GM12872 (cell line): ENCODE measurements around the gene ANKS6.

Experiments used
- TF ChIP-seq, protein P1 (sequence below): IDR thresholded peaks from 3 replicates; pipeline ENCODE4 v1.5.1; 2011; ENCODE audit warnings: low read depth, mild to moderate bottlenecking, low read length, moderate library complexity; ENCODE audit not compliant: insufficient read depth

Gene ANKS6

DNA sequence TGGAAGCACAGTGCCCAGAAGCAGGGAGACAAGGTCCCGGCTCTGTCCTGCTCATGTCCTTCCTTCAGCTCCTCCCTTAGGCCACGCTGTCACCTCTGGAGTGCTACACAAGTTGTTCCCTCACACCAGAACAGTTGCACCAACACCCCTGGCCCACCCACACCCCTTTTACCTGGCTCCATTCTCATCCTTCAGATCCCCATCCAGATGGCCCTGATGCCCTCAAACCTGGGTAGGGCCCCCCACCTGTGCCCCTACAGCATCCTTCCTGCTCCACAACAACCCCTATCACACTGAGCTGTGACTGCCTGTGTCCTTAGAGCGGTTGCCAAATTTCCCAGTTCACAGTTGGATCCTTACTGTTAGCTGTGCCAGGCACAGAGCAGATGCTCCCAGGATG, 29.2 kb downstream of the ANKS6 start:
- TF ChIP-seq, protein P1, sequence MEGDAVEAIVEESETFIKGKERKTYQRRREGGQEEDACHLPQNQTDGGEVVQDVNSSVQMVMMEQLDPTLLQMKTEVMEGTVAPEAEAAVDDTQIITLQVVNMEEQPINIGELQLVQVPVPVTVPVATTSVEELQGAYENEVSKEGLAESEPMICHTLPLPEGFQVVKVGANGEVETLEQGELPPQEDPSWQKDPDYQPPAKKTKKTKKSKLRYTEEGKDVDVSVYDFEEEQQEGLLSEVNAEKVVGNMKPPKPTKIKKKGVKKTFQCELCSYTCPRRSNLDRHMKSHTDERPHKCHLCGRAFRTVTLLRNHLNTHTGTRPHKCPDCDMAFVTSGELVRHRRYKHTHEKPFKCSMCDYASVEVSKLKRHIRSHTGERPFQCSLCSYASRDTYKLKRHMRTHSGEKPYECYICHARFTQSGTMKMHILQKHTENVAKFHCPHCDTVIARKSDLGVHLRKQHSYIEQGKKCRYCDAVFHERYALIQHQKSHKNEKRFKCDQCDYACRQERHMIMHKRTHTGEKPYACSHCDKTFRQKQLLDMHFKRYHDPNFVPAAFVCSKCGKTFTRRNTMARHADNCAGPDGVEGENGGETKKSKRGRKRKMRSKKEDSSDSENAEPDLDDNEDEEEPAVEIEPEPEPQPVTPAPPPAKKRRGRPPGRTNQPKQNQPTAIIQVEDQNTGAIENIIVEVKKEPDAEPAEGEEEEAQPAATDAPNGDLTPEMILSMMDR, result no peak

DNA sequence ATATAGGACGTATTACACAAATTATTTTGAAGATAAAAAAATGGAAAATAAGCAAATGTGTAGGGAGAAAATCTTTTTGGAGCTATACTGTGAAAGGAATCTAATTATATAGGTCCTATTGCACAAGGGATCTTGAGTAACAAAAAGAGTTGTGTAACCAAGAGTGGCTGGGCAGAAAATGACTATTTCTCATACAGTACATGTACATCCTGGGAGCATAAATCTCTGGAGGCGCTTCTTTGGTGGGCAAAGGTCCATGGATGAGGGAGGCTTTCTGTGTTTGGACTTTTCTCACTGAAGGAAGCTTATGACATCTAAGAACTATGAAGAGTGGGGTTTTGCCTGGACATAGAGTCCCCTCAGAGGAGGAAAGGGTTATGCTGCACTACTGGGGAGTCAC, 29.8 kb downstream of the ANKS6 start:
- TF ChIP-seq, protein P1, result no peak

DNA sequence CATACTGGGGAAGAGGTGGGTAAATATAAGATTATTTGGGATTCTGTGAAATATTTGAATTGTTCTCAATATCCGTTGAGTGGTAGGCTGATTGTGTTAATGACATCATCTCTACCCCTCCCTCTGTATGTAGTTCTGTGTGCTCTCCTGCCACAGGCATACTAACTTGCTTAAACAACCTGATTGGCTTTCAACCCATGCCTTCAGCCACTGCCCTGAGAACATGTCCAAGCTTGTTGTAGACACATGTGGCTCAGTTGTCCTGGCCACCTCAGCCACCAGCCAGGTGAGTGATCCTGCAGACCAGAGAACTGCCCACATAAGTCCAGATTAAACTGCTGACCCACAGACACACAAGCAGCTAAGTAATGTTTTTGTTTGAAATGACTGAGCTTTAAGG, 31.1 kb downstream of the ANKS6 start:
- TF ChIP-seq, protein P1, result no peak

DNA sequence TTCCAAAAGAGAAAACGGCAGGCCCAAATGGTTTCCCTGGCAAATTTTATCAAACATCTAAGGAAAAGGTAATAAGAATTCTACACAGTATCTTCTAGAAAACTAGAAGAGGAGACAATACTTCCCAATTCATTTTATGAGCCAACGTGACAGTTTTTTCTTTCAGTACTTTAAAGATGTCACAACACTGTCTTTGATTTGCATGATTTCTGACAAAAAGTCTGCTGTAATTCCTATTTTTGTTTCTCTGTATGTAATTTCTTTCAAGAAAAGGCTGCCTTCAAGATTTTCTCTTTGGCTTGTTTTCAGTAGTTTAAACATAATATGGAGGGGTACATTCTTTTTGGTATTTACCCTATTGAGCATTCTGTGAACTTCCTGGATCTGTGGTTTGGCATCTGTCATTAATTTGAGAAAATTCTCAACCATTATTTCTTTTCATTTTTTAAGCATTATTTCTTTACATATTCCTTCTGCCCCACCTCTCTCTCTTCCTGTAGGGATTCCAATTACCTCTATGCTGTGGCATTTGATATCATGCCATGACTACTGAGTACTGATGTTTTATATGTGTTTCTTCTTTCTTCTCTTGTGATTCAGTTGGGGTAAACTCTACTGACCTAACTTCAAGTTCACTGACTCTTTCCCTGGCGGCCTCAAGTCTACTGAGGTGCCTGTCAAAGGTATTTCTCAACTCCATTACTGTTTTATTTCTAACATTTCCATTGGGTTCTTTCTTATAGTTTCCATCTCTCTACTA, 32.2 kb downstream of the ANKS6 start:
- TF ChIP-seq, protein P1, result no peak

DNA sequence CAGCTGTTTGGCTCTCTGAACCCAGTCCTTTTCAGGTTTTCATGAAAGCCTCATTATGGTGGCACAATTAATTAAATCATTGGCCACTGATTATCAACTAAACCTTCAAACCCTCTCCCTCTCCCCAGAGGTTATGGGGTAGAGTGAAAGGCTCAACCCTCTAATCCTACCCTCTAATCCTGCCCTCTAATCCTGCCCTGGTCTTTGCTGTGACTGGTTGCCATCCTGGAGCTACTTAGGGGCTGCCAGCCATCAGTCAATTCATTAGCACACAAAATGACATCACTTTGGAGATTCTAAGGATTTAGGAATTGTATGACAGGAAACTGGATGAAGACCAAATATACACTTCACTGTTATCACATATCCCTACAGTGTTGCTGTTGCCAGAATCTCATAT, 36.1 kb downstream of the ANKS6 start:
- TF ChIP-seq, protein P1, result no peak

DNA sequence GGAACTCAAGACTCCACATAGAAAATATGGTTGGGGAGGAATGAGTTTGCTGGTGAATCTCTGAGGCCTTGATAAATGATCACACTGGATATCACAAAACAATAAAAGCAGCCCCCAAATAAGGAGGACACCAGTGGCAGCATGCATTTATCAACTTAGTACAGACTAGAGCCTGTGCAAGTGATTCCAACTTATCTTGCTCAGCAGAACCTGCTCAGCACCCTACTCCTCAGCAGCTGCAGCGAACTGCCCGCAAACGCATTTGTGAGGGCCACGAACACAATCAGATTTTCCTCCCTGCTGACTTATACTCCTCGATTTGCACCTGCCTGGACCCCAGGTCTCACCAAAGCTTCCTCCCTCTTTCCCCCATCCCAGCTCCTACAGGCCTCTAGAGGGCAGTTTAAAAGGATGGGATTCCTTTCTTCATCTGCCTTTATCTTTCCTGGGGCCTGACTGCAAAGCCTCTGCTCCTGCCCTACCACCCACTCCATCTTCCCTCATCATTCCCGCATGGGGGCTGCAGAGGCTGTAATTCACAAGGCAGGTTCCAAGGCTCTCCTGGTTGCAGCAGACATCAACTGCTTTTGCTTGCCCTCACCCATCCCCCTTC, 41.2 kb downstream of the ANKS6 start:
- TF ChIP-seq, protein P1, result no peak

DNA sequence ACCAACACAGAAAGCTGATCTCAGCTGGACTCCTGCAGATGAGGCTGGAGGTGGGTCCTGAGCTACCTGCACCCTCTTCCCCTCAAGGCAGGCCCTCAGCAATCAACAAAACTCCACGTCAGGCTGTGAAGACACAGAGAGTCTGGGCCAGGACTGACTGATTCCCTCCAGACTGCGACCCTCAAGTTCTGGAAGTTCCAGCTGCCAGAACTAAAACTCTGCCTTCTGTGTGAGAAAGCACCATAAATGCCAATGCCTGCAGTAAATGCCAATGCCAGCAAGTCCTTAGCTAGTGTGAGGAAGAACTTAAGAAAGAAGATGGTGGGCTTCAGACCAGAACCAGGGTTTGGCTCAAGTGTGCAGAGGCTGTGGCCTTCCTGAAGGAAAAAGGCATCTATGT, 45.1 kb downstream of the ANKS6 start:
- TF ChIP-seq, protein P1, result no peak
